Esophagus squamous epithelium (tissue), 5 donors: ENCODE data around the gene PCDHA2. TPM values are rescaled to one million over a fixed set of nuclear protein-coding genes. Genes with fewer than 3 reads are reported as not detected.
A peak's percentile ranks its signal among the peaks of the same experiment; 100 is the strongest.

Experiments used
- DNase-seq: peaks from one replicate; lab custom pipeline; 2025; lab: John Stamatoyannopoulos, UW
- H3K27ac ChIP-seq, 4 donors: fragments of 200-600 bp; sonication (generic); one replicate each; pipeline ENCODE4 v1.5.1; 2016 to 2019; ENCODE audit warnings: mild to moderate bottlenecking in 1 of 4
- H3K27me3 ChIP-seq, 4 donors: fragments of 200-600 bp; sonication (generic); 1 replicate in 3 of 4; 2 replicates in 1 of 4; pipeline versions ENCODE4 v1.5.1 to v1.6.0; 2017 to 2021; ENCODE audit warnings: antibody characterized with exemption in 1 of 4
- H3K36me3 ChIP-seq, 3 donors: fragments of 200-600 bp; sonication (generic); one replicate each; pipeline ENCODE4 v1.5.1; 2016 to 2019
- H3K4me1 ChIP-seq, 3 donors: fragments of 200-600 bp; sonication (generic); one replicate each; pipeline ENCODE4 v1.5.1; 2017 to 2019
- H3K4me3 ChIP-seq, 4 donors: fragments of 200-600 bp; sonication (generic); 1 replicate in 3 of 4; 2 replicates in 1 of 4; pipeline ENCODE4 v1.5.1; 2016 to 2019; ENCODE audit warnings: mild to moderate bottlenecking in 2 of 4, moderate library complexity in 1 of 4
- H3K9me3 ChIP-seq, 3 donors: fragments of 200-600 bp; sonication (generic); one replicate each; pipeline ENCODE4 v1.5.1; 2016 to 2019
- POLR2A ChIP-seq, 4 donors: fragments of 450-650 bp; IDR thresholded peaks; one replicate each; pipeline ENCODE4 v1.6.1; 2017; ENCODE audit warnings: antibody characterized with exemption in 4 of 4, mild to moderate bottlenecking in 4 of 4, moderate library complexity in 3 of 4
- WGBS, 2 donors: methylation state at CpG; one replicate each; pipeline ENCODE4 v1.1.5; 2018; 5-methylcytosine and 5-hydroxymethylcytosine counted together
- intact Hi-C: fragments of 100-400 bp; cut with DNase I; formaldehyde crosslinking; loops from one replicate; pipeline ENCODE4 v1.15.0; 2022
- total RNA-seq, 4 donors: library from RNA; depleted of rRNA; stranded (reverse); fragments of >200 nt; gene quantifications; one replicate each; pipeline ENCODE4 v1.1.0, GENCODE V29; 2016
- TF ChIP-seq, protein P1 (sequence below), 6 experiments: fragments of 450-650 bp in 4 of 6; fragments of 200-600 bp in 2 of 6; sonication (generic) in 2 of 6; IDR thresholded peaks; one replicate each; pipeline ENCODE4 v1.5.1; 2016 to 2019; ENCODE audit warnings: antibody characterized with exemption in 6 of 6, mild to moderate bottlenecking in 4 of 6, moderate library complexity in 4 of 6
- donor health status: DM: yes; HTN: yes; CAD: no.

Gene PCDHA2
- not detected for total RNA-seq

DNA sequence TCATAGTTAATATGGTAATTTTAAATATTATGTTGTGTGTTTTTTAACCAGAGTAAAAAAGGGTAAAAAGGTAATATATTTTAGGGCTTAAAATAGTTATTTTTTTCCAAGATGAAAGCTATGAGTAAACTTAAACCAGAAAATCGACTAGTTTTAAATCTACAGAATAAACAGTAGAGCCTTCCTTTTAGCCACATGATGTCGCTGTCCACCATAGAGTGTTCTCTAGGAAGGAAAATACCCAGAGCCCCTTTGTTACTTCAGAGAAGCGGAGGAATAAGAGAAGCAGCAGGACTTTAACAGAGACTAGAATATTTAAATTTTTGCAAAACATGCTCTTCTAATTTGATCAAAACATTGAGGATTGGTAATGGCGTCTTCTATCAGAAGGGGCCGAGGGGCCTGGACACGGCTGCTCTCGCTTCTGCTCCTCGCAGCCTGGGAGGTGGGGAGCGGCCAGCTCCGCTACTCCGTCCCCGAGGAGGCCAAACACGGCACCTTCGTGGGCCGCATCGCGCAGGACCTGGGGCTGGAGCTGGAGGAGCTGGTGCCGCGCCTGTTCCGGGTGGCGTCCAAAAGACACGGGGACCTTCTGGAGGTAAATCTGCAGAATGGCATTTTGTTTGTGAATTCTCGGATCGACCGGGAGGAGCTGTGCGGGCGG lies at the start of gene PCDHA2:
Gene PCDHA2 (plus strand): TSS at position 258 of the 664 bp plus-strand sequence.
- H3K4me3 ChIP-seq = peak within 1 kb of the TSS in 1 of 4 donors; percentile 28
- intact Hi-C loops = no loop called here

DNA sequence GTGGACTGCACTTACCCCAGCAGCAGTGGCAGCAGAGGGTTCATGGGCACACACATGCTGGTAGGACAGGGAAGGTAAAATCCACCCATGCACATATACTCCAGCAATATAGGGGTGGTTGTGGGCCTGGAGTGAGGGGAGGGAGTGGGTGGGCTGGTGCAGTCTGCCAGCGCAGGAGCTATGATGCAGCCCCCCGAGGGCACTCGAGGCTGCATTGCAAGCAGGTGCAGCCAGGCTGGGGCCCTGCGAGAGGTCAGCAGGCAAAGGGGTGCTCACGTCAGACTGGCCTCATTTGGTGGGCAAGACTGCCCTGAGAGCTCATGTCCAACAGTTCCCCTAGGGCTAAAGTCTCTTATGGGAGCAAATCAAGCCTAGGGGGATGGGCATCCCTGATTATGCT lies 41.1 kb upstream of the PCDHA2 start:
- intact Hi-C loops = no loop called here
- no peaks in the 10 kb centered on the region for H3K4me1 ChIP-seq
- WGBS, 2 donors = 76 to 100% methylated on average over 1 to 5 of the region's 5 CpGs

More for the DNA sequence above, at the start of gene PCDHA2:
- Histone ChIP-seq H3K36me3 (no peaks in the 10 kb centered on the region), H3K9me3 (peaks cover 0 to 55% (median 33%) of the 10 kb centered on the region in 3 donors), H3K4me1 (no peaks in the 10 kb centered on the region), H3K27ac (no peak within 1 kb of the TSS), H3K27me3 (peaks cover 0 to 29% (median 0%) of the 10 kb centered on the region in 4 donors)
- 26 to 35% methylated on average over 18 to 27 of the region's 27 CpGs for WGBS, 2 donors
- TF ChIP-seq, protein P1, sequence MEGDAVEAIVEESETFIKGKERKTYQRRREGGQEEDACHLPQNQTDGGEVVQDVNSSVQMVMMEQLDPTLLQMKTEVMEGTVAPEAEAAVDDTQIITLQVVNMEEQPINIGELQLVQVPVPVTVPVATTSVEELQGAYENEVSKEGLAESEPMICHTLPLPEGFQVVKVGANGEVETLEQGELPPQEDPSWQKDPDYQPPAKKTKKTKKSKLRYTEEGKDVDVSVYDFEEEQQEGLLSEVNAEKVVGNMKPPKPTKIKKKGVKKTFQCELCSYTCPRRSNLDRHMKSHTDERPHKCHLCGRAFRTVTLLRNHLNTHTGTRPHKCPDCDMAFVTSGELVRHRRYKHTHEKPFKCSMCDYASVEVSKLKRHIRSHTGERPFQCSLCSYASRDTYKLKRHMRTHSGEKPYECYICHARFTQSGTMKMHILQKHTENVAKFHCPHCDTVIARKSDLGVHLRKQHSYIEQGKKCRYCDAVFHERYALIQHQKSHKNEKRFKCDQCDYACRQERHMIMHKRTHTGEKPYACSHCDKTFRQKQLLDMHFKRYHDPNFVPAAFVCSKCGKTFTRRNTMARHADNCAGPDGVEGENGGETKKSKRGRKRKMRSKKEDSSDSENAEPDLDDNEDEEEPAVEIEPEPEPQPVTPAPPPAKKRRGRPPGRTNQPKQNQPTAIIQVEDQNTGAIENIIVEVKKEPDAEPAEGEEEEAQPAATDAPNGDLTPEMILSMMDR (IDR thresholded peaks at IDR 0.05) = no peak
- no peak for TF ChIP-seq POLR2A (IDR thresholded peaks at IDR 0.05)
- no peak for DNase-seq

DNA sequence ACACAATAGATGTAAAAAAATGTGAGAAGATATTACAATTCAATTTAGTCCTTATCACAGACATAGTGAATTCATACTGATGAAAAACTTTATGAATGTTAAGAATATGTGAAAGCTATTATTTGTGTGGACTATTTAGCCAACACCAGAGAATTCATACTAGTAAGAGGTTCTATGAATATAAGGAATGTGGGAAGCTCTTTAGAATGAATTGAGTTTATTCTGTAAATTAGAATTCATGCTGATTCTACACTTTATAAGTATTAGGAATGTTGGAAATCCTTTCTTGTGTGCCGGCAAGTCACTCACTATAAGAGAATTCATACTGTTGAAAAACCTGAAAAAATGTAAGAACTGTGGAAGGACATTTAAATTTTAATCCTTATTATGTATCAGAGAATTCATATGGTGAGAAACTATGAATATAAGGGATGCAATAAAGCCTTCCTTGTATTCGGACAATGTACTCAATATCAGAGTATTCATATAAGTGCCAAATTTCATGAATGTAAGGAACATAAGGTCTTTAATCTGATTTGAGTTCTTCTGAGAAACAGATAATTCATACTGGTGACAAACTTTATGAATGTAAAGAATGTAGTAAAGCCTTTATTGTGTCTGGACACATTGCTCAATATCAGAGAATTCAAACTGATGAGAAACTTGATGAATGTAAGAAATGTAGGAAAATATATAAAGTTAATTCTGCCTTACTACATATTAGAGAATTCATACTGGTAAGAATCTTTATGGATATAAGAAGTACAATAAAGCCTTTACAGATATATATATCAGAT lies 30.3 kb upstream of the PCDHA2 start:
- no peaks in the 10 kb centered on the region for H3K4me1 ChIP-seq
- WGBS, 2 donors = 79 to 86% methylated on average over 2 of the region's 2 CpGs
- TF ChIP-seq POLR2A (IDR thresholded peaks at IDR 0.05) = no peak
- TF ChIP-seq, protein P1 (IDR thresholded peaks at IDR 0.05) = no peak
- no peak overlapping the region for H3K4me3 ChIP-seq
- H3K9me3 ChIP-seq = peaks cover 0 to 97% (median 82%) of the 10 kb centered on the region in 3 donors
- no peaks in the 10 kb centered on the region for H3K36me3 ChIP-seq
- no peak for DNase-seq
- H3K27me3 ChIP-seq = no peaks in the 10 kb centered on the region
- intact Hi-C loops = no loop called here
- H3K27ac ChIP-seq = no peak overlapping the region

More for the DNA sequence above, 41.1 kb upstream of the PCDHA2 start:
- Histone ChIP-seq H3K36me3 (no peaks in the 10 kb centered on the region), H3K9me3 (peaks cover 0 to 75% (median 30%) of the 10 kb centered on the region in 3 donors), H3K4me3 (no peak overlapping the region), H3K27me3 (no peaks in the 10 kb centered on the region), H3K27ac (no peak overlapping the region)
- DNase-seq = no peak
- TF ChIP-seq, protein P1 (IDR thresholded peaks at IDR 0.05) = no peak
- TF ChIP-seq POLR2A (IDR thresholded peaks at IDR 0.05) = no peak

DNA sequence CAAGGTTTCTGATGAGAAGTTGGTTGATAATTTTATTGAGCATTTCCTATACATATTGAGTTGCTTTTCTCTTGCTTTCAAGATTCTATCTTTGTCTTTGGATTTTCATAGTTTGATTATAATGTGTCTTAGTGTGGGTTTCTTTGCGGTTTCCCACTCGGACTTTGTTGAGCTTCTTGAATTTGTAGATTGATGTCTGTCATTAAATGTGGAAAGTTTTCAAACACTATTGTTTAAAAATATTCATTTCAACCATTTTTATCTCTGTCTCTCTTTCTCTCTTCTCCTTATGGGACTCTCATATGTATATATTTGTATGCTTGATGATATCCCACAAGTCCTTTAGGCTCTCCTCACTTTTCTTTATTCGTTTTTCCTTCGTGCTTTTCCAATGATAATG lies 27.2 kb upstream of the PCDHA2 start:
- H3K4me1 ChIP-seq = no peaks in the 10 kb centered on the region
- no peaks in the 10 kb centered on the region for H3K36me3 ChIP-seq
- H3K27me3 ChIP-seq = no peaks in the 10 kb centered on the region
- H3K4me3 ChIP-seq = no peak overlapping the region
- 71 to 80% methylated on average over 4 of the region's 4 CpGs for WGBS, 2 donors
- DNase-seq = no peak
- intact Hi-C loops = no loop called here
- no peak overlapping the region for H3K27ac ChIP-seq
- no peak for TF ChIP-seq POLR2A (IDR thresholded peaks at IDR 0.05)
- H3K9me3 ChIP-seq = peaks cover 0 to 87% (median 74%) of the 10 kb centered on the region in 3 donors

DNA sequence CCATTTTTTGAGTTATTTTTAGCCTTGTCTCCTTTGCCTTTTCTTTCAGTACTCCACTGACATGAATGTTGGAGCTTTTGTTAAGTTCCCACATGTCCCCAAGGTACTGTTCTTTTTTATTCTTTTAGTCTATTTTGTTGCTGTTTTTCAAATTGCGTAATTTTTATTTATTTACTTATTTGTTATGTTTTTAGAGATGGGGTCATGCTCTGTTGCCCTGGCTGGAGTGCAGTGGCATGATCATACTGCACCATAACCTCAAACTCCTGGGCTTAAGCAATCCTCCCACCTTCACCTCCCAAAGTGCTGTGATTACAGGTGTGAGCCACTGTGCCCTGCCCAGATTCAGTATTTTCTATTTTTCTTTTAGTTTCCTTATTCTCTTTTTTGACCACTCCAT lies 14.1 kb upstream of the PCDHA2 start:
- TF ChIP-seq POLR2A (IDR thresholded peaks at IDR 0.05) = no peak
- TF ChIP-seq, protein P1 (IDR thresholded peaks at IDR 0.05) = no peak
- intact Hi-C loops = no loop called here
- Histone ChIP-seq H3K27ac (no peak overlapping the region), H3K36me3 (no peaks in the 10 kb centered on the region), H3K27me3 (peaks cover 0 to 3% (median 0%) of the 10 kb centered on the region in 4 donors), H3K4me3 (no peak overlapping the region), H3K9me3 (peaks cover 0 to 74% (median 35%) of the 10 kb centered on the region in 3 donors), H3K4me1 (no peaks in the 10 kb centered on the region)
- WGBS, 2 donors = 72 to 84% methylated on average over 1 of the region's 1 CpG
- DNase-seq = no peak
